ENCODE results near the gene TPP1. TPM values are rescaled to one million over a fixed set of nuclear protein-coding genes. Genes with fewer than 3 reads are reported as not detected.

Gene TPP1
- total and polyA plus RNA-seq, 2 of the 13 experiments (the other 11 are each of a cell fraction or from before 2014, with no cell fraction given): 13.9 to 74.6 TPM

DNA sequence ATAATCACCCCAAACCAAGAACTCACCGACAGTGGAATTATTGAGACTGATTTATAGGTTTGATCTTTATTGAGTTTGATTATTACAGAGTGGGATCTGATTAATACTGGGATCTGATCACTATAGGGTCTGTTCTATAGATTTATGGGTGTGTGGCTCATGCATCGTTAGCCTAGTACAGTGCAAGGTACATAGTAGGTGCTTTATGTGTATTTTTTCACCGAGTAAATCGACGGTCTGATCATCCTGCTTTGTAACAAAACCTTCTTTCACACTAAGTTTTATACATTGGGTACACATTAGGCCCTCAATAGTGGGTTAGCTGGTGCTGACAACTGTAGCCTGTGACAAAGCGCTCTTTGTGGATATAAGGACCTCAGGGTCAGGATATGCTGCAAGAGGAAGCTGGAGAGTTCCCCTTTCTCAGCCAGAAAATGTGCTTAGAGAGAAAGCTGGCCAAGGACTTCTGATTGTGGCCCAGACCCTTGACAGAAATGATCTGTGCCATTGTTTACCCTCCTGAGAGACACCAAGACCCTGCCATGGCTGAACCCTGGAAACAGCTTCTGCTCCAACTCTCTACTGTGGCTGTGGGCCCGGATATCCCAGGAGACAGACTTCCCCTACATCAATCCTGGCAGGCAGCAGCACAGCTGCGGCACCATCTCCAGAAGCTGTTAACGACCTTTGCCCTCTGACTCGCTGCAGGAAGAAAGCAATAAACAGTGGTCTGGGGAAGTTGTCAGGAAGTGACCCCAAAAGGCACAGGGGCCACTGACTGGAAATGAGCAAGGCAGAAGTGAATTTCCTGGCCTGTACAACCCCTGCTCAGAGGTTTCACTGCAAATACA is 16.1 kb upstream of the TPP1 start (continued):
- TF ChIP-seq, protein P1, sequence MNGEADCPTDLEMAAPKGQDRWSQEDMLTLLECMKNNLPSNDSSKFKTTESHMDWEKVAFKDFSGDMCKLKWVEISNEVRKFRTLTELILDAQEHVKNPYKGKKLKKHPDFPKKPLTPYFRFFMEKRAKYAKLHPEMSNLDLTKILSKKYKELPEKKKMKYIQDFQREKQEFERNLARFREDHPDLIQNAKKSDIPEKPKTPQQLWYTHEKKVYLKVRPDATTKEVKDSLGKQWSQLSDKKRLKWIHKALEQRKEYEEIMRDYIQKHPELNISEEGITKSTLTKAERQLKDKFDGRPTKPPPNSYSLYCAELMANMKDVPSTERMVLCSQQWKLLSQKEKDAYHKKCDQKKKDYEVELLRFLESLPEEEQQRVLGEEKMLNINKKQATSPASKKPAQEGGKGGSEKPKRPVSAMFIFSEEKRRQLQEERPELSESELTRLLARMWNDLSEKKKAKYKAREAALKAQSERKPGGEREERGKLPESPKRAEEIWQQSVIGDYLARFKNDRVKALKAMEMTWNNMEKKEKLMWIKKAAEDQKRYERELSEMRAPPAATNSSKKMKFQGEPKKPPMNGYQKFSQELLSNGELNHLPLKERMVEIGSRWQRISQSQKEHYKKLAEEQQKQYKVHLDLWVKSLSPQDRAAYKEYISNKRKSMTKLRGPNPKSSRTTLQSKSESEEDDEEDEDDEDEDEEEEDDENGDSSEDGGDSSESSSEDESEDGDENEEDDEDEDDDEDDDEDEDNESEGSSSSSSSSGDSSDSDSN (CRISPR knock-in tag; IDR thresholded peaks at IDR 0.05): no peak; the same call in 1 of the 2 replicates
- TF ChIP-seq GFI1 (CRISPR knock-in tag; IDR thresholded peaks at IDR 0.05; ENCODE audit: borderline replicate concordance): no peak; the same call in 1 of the 2 replicates
- TF ChIP-seq SNAPC2 (CRISPR knock-in tag; IDR thresholded peaks at IDR 0.05): no peak
- no peak for TF ChIP-seq MYC (CRISPR knock-in tag; IDR thresholded peaks at IDR 0.05; ENCODE audit: borderline replicate concordance)
- no peak for TF ChIP-seq ZNF564 (CRISPR knock-in tag; IDR thresholded peaks at IDR 0.05)
- no peak for TF ChIP-seq SKI (IDR thresholded peaks at IDR 0.05; ENCODE audit: partially characterized antibody)
- TF ChIP-seq, protein P2, sequence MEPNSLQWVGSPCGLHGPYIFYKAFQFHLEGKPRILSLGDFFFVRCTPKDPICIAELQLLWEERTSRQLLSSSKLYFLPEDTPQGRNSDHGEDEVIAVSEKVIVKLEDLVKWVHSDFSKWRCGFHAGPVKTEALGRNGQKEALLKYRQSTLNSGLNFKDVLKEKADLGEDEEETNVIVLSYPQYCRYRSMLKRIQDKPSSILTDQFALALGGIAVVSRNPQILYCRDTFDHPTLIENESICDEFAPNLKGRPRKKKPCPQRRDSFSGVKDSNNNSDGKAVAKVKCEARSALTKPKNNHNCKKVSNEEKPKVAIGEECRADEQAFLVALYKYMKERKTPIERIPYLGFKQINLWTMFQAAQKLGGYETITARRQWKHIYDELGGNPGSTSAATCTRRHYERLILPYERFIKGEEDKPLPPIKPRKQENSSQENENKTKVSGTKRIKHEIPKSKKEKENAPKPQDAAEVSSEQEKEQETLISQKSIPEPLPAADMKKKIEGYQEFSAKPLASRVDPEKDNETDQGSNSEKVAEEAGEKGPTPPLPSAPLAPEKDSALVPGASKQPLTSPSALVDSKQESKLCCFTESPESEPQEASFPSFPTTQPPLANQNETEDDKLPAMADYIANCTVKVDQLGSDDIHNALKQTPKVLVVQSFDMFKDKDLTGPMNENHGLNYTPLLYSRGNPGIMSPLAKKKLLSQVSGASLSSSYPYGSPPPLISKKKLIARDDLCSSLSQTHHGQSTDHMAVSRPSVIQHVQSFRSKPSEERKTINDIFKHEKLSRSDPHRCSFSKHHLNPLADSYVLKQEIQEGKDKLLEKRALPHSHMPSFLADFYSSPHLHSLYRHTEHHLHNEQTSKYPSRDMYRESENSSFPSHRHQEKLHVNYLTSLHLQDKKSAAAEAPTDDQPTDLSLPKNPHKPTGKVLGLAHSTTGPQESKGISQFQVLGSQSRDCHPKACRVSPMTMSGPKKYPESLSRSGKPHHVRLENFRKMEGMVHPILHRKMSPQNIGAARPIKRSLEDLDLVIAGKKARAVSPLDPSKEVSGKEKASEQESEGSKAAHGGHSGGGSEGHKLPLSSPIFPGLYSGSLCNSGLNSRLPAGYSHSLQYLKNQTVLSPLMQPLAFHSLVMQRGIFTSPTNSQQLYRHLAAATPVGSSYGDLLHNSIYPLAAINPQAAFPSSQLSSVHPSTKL (CRISPR knock-in tag; IDR thresholded peaks at IDR 0.05): peak; percentile 39; the same call in 1 of the 2 replicates
- TF ChIP-seq JUND (CRISPR knock-in tag; IDR thresholded peaks at IDR 0.05): no peak
- no peak for TF ChIP-seq ZNF510 (CRISPR knock-in tag; IDR thresholded peaks at IDR 0.05; ENCODE audit: low read depth)
- TF ChIP-seq ZNF530 (CRISPR knock-in tag; IDR thresholded peaks at IDR 0.05; ENCODE audit: low read depth): no peak
- TF ChIP-seq IRF2 (CRISPR knock-in tag; IDR thresholded peaks at IDR 0.05): no peak
- no peak for TF ChIP-seq ZNF180 (CRISPR knock-in tag; IDR thresholded peaks at IDR 0.05; ENCODE audit: borderline replicate concordance, low read depth)
- TF ChIP-seq, protein P3, sequence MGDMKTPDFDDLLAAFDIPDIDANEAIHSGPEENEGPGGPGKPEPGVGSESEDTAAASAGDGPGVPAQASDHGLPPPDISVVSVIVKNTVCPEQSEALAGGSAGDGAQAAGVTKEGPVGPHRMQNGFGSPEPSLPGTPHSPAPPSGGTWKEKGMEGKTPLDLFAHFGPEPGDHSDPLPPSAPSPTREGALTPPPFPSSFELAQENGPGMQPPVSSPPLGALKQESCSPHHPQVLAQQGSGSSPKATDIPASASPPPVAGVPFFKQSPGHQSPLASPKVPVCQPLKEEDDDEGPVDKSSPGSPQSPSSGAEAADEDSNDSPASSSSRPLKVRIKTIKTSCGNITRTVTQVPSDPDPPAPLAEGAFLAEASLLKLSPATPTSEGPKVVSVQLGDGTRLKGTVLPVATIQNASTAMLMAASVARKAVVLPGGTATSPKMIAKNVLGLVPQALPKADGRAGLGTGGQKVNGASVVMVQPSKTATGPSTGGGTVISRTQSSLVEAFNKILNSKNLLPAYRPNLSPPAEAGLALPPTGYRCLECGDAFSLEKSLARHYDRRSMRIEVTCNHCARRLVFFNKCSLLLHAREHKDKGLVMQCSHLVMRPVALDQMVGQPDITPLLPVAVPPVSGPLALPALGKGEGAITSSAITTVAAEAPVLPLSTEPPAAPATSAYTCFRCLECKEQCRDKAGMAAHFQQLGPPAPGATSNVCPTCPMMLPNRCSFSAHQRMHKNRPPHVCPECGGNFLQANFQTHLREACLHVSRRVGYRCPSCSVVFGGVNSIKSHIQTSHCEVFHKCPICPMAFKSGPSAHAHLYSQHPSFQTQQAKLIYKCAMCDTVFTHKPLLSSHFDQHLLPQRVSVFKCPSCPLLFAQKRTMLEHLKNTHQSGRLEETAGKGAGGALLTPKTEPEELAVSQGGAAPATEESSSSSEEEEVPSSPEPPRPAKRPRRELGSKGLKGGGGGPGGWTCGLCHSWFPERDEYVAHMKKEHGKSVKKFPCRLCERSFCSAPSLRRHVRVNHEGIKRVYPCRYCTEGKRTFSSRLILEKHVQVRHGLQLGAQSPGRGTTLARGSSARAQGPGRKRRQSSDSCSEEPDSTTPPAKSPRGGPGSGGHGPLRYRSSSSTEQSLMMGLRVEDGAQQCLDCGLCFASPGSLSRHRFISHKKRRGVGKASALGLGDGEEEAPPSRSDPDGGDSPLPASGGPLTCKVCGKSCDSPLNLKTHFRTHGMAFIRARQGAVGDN (CRISPR knock-in tag; IDR thresholded peaks at IDR 0.05): peak; percentile 41
- TF ChIP-seq, protein P4, sequence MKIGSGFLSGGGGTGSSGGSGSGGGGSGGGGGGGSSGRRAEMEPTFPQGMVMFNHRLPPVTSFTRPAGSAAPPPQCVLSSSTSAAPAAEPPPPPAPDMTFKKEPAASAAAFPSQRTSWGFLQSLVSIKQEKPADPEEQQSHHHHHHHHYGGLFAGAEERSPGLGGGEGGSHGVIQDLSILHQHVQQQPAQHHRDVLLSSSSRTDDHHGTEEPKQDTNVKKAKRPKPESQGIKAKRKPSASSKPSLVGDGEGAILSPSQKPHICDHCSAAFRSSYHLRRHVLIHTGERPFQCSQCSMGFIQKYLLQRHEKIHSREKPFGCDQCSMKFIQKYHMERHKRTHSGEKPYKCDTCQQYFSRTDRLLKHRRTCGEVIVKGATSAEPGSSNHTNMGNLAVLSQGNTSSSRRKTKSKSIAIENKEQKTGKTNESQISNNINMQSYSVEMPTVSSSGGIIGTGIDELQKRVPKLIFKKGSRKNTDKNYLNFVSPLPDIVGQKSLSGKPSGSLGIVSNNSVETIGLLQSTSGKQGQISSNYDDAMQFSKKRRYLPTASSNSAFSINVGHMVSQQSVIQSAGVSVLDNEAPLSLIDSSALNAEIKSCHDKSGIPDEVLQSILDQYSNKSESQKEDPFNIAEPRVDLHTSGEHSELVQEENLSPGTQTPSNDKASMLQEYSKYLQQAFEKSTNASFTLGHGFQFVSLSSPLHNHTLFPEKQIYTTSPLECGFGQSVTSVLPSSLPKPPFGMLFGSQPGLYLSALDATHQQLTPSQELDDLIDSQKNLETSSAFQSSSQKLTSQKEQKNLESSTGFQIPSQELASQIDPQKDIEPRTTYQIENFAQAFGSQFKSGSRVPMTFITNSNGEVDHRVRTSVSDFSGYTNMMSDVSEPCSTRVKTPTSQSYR (CRISPR knock-in tag; IDR thresholded peaks at IDR 0.05; ENCODE audit: borderline replicate concordance): no peak
- TF ChIP-seq ZNF792 (CRISPR knock-in tag; IDR thresholded peaks at IDR 0.05): peak; percentile 21; the same call in 1 of the 2 replicates

Data from HepG2 (cell line).